ENCODE data around the gene SLC44A1.

- TF ChIP-seq CTCF (IDR thresholded peaks at IDR 0.05; ENCODE audit: insufficient read depth, low read length) (no peak), POLR2AphosphoS5 (IDR thresholded peaks at IDR 0.05; ENCODE audit: low read depth) (no peak)
Observed at GRCh38 chr9:105242557-105242956, 1.9 kb upstream of the SLC44A1 start.
